Nephron progenitor cell (in vitro differentiated cells): Measurements from ENCODE around the gene MFRP.

Source experiments
- DNase-seq: peaks from one replicate; pipeline ENCODE4 v3.0.0; 2021
- H3K27ac Mint-ChIP-seq: 2 replicates; pipeline ENCODE4 v1.8.0; 2021; ENCODE audit warnings: mild to moderate bottlenecking, moderate library complexity, mixed read lengths
- H3K27me3 Mint-ChIP-seq: 2 replicates; pipeline ENCODE4 v1.8.0; 2021; ENCODE audit warnings: mild to moderate bottlenecking, low read depth, mixed read lengths; ENCODE audit not compliant: poor library complexity
- H3K36me3 Mint-ChIP-seq: 2 replicates; pipeline ENCODE4 v1.8.0; 2021; ENCODE audit warnings: low read depth, mixed read lengths
- H3K4me1 Mint-ChIP-seq: 2 replicates; pipeline ENCODE4 v1.8.0; 2021; ENCODE audit warnings: mixed read lengths
- H3K4me3 Mint-ChIP-seq: 2 replicates; pipeline ENCODE4 v1.8.0; 2021; ENCODE audit warnings: mild to moderate bottlenecking, moderate library complexity, mixed read lengths
- H3K9me3 Mint-ChIP-seq: 2 replicates; pipeline ENCODE4 v1.8.0; 2021; ENCODE audit warnings: mild to moderate bottlenecking, moderate library complexity, mixed read lengths
- CTCF ChIP-seq: fragments of 200-600 bp; sonication (generic); IDR thresholded peaks from 2 replicates; pipeline ENCODE4 v1.5.0; 2021; ENCODE audit warnings: antibody characterized with exemption

MFRP gene

DNA sequence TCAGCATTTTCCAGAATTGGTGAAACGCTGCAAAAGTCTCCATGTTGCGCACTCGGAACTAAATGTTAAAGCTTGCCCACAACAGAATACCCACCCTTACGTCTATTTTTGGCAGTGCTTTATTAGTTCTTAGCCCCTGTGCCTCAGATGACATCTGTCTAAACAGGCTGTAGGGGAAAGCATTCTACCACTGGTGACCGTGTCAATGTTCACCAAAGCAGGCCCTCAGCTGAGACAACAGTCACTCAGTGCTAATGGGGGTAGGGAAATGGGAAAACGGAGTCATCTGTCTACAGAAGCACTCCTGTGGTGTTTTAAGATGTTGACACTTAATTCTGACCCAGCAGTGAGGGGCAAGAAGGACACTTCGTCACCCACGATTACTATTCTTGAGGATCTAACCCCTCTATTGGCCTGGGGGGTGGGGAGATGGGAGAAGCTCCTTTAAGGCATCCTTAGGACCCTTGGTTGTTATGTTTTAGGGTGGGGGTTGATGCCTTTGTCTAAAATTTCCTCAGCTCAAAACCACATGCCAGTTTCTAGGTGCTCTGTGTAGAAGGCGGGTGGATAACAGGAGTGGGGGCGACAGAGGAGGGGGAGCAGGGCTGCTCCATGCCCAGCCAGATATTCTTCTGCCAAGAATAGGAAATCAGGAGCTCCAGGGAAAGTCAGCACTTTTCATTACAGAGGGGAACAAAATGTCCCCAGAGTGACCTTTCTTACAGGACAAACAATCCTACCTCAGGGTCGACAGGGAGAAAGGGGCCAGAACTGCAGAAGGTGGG, 15.6 kb upstream of the MFRP start:
- Mint-ChIP-seq H3K4me3 (peak overlapping the region; percentile 55), H3K27me3 (peaks cover 61% of the 10 kb centered on the region), H3K4me1 (peaks cover 68% of the 10 kb centered on the region), H3K27ac (no peak overlapping the region), H3K36me3 (peaks cover 19% of the 10 kb centered on the region), H3K9me3 (peaks cover 3% of the 10 kb centered on the region)
- TF ChIP-seq CTCF, result no peak
- no peak for DNase-seq

DNA sequence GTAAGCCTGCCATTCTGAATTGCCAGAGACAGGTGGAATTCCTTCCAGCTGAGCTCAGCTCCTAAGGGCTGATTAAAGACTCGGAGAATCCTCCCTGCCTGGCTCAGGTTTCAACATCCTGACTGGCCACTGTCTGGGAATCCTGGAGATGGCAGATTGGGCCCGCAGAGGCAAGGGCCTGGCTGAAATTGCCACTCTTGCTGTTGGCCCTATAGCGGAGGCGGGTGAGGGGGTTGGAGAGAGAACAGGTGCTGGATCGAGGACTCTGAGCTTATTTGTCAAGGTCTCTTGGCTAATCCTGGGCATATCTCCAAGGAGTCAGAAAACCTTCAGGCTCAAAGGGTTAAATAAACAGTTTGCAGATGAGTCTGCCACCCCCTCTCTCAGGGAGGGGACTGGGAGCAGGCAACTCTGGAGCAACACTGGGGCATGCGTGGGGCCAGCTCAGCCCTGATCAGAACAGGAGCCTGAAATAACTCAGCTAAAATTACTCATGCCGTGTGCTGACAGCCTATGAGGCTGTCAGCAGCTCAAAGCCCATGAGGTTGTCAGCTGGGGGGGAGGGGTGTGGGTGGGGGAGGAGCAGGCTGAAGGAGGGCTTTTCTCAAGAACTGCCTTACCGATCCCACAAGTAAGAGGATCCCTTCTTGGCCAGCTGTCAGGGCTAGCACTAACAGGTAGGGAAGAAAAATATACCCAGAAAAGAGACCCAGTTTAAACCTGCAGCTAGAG, 14.7 kb upstream of the MFRP start:
- DNase-seq, result peak; percentile 69
- Mint-ChIP-seq H3K27ac (peak overlapping the region; percentile 94), H3K4me3 (peak overlapping the region; percentile 59), H3K36me3 (peaks cover 19% of the 10 kb centered on the region), H3K4me1 (peaks cover 66% of the 10 kb centered on the region), H3K27me3 (peaks cover 59% of the 10 kb centered on the region), H3K9me3 (peaks cover 3% of the 10 kb centered on the region)
- no peak for TF ChIP-seq CTCF

- Mint-ChIP-seq H3K9me3 (peaks cover under 1% of the 10 kb centered on the region), H3K4me3 (no peak overlapping the region), H3K27me3 (peaks cover 56% of the 10 kb centered on the region), H3K27ac (no peak overlapping the region), H3K36me3 (peaks cover 19% of the 10 kb centered on the region), H3K4me1 (peaks cover 64% of the 10 kb centered on the region)
- no peak for DNase-seq
- TF ChIP-seq CTCF, result no peak
These were observed 13.1 kb upstream of the MFRP start for GRCh38 chr11:119359365-119360214.

GRCh38 chr11:119357074-119357473, 10.6 kb upstream of the MFRP start:
- no peak overlapping the region for H3K27ac Mint-ChIP-seq
- H3K9me3 Mint-ChIP-seq, result no peaks in the 10 kb centered on the region
- DNase-seq, result no peak
- H3K4me3 Mint-ChIP-seq, result peak overlapping the region; percentile 71
- peaks cover 19% of the 10 kb centered on the region for H3K36me3 Mint-ChIP-seq
- H3K4me1 Mint-ChIP-seq, result peaks cover 63% of the 10 kb centered on the region
- no peak for TF ChIP-seq CTCF
- H3K27me3 Mint-ChIP-seq, result peaks cover 63% of the 10 kb centered on the region

DNA sequence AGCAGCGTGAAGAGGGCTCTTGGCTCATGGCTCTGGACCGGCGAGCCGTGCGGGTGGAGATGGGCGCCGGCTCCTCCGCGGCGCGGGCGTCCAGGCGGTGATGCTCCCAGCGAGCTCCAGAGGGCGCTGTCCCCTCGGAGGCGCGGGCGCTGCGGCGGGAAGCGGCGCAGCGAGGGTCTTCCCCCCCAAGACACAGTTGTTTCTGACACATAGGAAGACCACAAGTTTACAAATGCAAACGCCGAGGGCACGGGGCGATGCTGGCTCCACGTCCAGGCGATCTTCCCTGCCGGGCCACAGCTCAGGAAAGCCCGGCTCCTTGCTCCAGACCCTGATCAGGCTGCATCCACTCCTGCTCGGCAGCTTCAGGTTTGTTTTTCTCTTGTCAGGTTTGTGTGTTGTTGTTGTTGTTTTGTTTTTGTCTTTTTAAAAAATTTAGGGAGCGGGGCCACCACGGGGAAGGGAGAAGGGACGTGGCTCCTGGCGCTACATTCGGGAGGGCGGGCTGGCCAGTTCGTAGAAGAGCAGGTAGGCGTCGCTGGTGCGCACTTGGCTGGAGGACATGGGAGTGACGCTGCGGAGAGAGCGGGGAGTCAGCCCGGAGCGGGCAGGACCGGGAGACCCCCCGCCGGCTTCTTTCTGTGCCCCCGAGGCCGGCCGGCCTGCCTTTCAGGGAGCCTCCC, 10.0 kb upstream of the MFRP start:
- Mint-ChIP-seq H3K9me3 (no peaks in the 10 kb centered on the region), H3K4me1 (peaks cover 58% of the 10 kb centered on the region), H3K27ac (no peak overlapping the region), H3K27me3 (peaks cover 63% of the 10 kb centered on the region), H3K4me3 (peak overlapping the region; percentile 81), H3K36me3 (peaks cover 19% of the 10 kb centered on the region)
- peak; percentile 97 for TF ChIP-seq CTCF
- peak; percentile 84 for DNase-seq
